Caki2 (cell line): ENCODE results near the gene AKAP12. TPM values are rescaled to one million over a fixed set of nuclear protein-coding genes. Genes with fewer than 3 reads are reported as not detected.

Experiments used
- DNase-seq: peaks from one replicate; pipeline ENCODE4 v3.0.0-alpha.2; 2015; ENCODE audit warnings: low read depth
- in situ Hi-C: cut with HindIII; loops from 2 replicates; pipeline ENCODE4 v1.10.0; 2016; ENCODE audit warnings: low sequenced_read_pairs, low pct_unique_long_range_greater_than_20kb, mixed read lengths
- total RNA-seq: library from RNA; depleted of rRNA; stranded (reverse); fragments of >200 nt; shearing (Covaris generic); gene quantifications from 2 replicates; pipeline ENCODE4 v1.2.3, GENCODE V29; 2014; ENCODE audit warnings: low replicate concordance; rRNA removed

The AKAP12 gene
- 31.4 and 34.4 TPM in 2 replicates for total RNA-seq

- in situ Hi-C loops, result no loop called here
- no peak for DNase-seq
Observed at GRCh38 chr6:151239603-151240035, at the start of gene AKAP12. Gene AKAP12, plus strand, starts transcription at chr6:151239967. Its CDS starts 596 bp downstream, at chr6:151240563.

- in situ Hi-C loops, result no loop called here
- DNase-seq, result no peak
Observed at GRCh38 chr6:151191527-151191926, 48.2 kb upstream of the AKAP12 start.

GRCh38 chr6:151196555-151196954, 43.2 kb upstream of the AKAP12 start:
- no peak for DNase-seq
- in situ Hi-C loops, result no loop called here

GRCh38 chr6:151197556-151197955, 42.2 kb upstream of the AKAP12 start:
- no peak for DNase-seq
- in situ Hi-C loops, result no loop called here

GRCh38 chr6:151199991-151200390, 39.8 kb upstream of the AKAP12 start:
- DNase-seq, result no peak
- in situ Hi-C loops, result no loop called here

GRCh38 chr6:151205721-151206600, 33.8 kb upstream of the AKAP12 start:
- in situ Hi-C loops, result no loop called here

GRCh38 chr6:151207674-151208073, 32.1 kb upstream of the AKAP12 start:
- no peak for DNase-seq
- in situ Hi-C loops, result no loop called here

More at GRCh38 chr6:151205721-151206600, 33.8 kb upstream of the AKAP12 start:
- no peak for DNase-seq

- in situ Hi-C loops, result no loop called here
- no peak for DNase-seq
Observed at GRCh38 chr6:151209071-151209831, 30.5 kb upstream of the AKAP12 start.

- in situ Hi-C loops, result no loop called here
- no peak for DNase-seq
Observed at GRCh38 chr6:151211075-151211474, 28.7 kb upstream of the AKAP12 start.

- in situ Hi-C loops, result no loop called here
Observed at GRCh38 chr6:151213352-151213751, 26.4 kb upstream of the AKAP12 start.

GRCh38 chr6:151215999-151216398, 23.8 kb upstream of the AKAP12 start:
- in situ Hi-C loops, result no loop called here
- DNase-seq, result no peak

More at GRCh38 chr6:151213352-151213751, 26.4 kb upstream of the AKAP12 start:
- no peak for DNase-seq

GRCh38 chr6:151216804-151217203, 23.0 kb upstream of the AKAP12 start:
- in situ Hi-C loops, result no loop called here
- DNase-seq, result no peak

GRCh38 chr6:151219192-151219591, 20.6 kb upstream of the AKAP12 start:
- in situ Hi-C loops, result no loop called here
- no peak for DNase-seq

- in situ Hi-C loops, result no loop called here
- DNase-seq, result no peak
Observed at GRCh38 chr6:151224076-151224475, 15.7 kb upstream of the AKAP12 start.

- DNase-seq, result no peak
- in situ Hi-C loops, result no loop called here
Observed at GRCh38 chr6:151225919-151226318, 13.8 kb upstream of the AKAP12 start.

- DNase-seq, result no peak
- in situ Hi-C loops, result no loop called here
Observed at GRCh38 chr6:151228788-151229400, 10.9 kb upstream of the AKAP12 start.

GRCh38 chr6:151229401-151230276, 10.1 kb upstream of the AKAP12 start:
- DNase-seq, result no peak
- in situ Hi-C loops, result no loop called here

- DNase-seq, result no peak
- in situ Hi-C loops, result no loop called here
Observed at GRCh38 chr6:151230277-151230577, 9.5 kb upstream of the AKAP12 start.
